NAMALWA (cell line): Measurements from ENCODE around the gene DLGAP1.

Experiments used
- DNase-seq: peaks from one replicate; pipeline ENCODE4 v3.0.0-alpha.2; 2015; ENCODE audit warnings: low spot score

The DLGAP1 gene

DNA sequence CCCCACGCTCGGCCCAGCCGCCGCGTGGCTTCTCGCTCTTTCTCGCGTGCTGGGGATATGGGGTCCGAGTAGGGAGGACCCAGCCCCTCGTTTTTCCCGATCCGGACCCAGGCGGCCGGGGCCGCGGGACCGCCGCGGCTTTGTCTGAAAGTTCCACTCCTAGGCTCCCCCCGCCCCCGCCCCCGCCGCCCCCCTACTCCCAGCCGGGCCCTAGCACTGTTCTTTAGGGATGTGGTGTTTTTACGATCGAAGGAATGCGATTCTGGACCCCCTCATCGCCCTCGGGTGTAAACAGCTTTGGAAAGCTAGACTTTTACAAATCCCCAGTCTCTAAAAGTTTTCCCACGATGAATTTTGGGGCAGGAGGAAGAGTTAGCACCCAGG is 1004.3 kb downstream of the DLGAP1 start:
- no peak for DNase-seq

GRCh38 chr18:3450012-3450798 is 1004.9 kb downstream of the DLGAP1 start, which contains the start of gene TGIF1:
TSS of gene TGIF1 (plus strand) at chr18:3450172. CDS start at chr18:3450490, 318 bp downstream.
- DNase-seq: peak; percentile 66

DNA sequence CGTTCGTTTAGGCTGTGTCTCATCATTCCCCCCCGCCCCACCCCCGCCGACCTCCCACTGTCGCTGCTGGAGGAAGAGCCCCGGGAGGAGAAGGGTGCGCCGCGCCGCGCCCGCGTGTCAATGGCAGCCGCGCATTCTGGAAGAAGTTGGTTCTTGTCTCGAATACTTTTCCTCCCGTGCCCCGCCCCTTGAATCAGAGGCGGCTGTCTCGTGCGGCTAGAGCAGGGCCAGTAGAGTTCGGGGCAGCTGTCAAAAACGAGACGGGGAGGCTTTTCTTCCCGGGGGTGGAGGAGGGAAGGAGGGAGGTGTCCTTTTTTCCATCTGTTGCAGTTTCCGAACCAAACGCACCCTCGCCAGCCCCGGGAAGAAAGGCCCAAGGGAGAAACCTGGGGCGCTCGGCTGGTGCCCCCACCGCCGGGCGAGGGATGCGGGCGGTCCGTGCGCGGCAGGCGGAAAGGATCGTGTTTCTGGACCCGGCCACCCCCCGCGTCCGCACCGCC is 1005.5 kb downstream of the DLGAP1 start:
- no peak for DNase-seq

DNA sequence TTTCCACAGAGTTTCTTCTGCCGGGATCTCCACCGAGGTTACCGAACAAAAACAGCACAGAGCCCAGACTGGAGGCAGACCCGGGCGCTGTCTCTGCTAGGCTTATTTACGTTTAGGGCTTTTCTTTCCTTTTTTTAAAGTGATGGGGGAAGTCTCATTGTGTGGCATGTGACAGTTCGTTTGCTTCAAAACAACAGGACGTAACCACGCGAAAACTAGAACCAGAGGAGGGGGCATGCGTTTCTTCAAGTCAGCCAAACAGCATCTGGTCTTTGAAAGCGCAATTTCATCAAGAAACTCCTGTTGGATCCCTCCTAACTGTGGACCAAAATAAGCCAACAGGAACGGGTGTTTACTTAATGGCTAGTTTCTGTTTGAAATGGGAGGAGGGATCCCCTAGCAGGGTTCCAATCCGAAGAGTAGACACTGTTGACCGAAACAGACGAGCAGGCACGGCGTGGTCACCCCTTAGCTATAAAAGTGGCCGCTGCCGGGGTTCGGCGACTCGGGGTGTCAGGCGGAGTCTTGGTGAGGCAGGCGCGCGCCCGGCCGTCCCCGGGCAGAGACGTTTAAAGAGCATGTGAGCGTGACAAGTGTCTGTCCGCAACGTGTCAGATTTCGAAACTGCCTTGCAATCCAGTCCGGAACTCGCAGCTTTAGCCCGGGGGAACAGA is 1006.1 kb downstream of the DLGAP1 start:
- peak; percentile 90 for DNase-seq

DNA sequence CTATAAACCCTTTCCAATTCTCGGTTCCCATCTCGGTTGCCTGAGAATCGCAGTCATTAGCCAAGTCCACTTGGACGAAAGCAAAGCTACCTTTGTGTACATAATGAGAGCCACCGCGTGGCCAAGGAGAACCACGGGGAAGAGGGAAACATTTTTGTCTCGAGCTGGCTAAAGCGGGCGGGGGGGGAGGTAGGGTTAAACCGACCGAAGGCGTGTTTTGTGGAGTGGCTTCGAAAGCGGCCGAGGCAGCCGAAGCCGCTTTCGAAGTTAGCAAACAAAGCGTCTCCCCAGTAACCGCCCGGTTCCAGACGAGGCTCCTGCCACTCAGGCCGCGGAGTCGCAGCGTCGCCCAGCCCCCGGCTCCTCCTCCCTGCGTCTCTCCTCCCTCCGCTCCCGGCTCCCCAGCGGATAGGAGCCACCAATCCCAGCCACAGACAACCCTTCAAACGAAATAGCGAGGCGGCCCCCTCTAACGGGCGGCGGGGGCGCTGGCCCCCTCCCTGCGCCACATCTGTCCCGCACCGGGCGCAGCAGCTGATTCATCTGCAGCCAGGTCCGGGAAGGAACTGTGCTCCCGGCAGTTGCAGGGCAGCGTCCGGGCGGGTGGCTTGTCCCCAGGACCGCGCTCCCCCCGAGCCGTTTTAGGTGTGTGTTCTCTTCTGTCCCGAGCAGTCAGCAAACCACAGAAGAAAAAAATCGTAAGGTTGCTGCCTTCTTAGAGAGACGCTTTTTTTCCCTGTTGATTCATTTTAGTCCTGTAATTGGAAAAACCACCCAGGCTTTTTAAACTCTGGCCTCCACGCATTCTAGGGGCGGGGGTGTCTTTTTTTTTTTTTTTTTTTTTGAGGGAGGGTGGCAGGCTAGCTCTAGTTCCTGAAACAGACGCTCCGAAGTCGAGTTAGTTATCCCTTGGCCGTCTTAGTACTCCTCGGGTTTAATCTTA is 1006.9 kb downstream of the DLGAP1 start:
- peak; percentile 91 for DNase-seq

DNA sequence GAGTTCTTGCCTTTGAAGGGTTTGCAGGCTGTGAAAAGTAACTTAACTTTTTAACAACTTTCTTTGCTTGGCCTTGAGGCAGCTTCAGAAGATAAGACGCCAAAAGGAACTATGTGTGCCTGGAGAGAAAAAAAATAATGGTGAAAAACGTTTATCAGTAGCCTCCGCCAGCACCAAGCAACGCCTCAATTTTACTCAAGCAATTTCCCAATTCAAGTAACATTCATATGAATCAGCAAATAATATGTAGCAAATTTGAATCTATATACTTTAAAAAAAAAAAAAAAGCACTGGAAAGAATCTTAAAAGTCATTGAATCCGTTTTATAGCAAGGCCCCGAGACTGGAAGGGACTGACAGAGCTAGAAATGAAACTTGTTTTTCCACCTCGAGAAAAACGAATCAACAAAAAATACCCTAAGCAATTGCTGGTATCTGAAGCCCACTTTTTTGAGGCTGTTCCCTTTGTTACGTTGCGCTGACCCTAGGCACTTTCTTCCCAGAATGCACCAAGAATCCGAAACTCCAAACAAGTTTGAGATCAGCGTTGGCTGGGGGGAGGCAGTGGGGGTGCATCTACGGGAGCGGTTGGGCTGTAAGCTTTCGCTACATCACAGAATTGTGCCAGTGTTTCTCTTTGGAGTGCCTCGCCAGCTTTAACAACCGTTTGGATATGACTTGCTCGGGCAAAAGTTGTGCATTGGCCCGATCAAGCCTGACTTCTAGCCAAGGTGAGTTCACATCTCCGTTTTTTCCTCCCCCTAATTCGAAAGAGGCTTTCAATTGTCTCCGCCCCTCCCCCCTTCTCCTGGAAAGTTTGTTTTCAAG is 1007.8 kb downstream of the DLGAP1 start:
- DNase-seq: no peak
